ENCODE data around the gene MYH8. TPM values are rescaled to one million over a fixed set of nuclear protein-coding genes. Genes with fewer than 3 reads are reported as not detected.

MYH8 gene
- total and polyA plus RNA-seq, 2 of the 13 experiments (the other 11 are each of a cell fraction or from before 2014, with no cell fraction given) = not detected

GRCh38 chr17:10384175-10384574 lies 37.6 kb downstream of the MYH8 start (continued):
- TF ChIP-seq ZNF687 (CRISPR knock-in tag; IDR thresholded peaks at IDR 0.05) (no peak), MAZ (IDR thresholded peaks at IDR 0.05; ENCODE audit: borderline replicate concordance, low read depth, low read length) (no peak), MAZ (CRISPR knock-in tag; IDR thresholded peaks at IDR 0.05; ENCODE audit: low read depth) (no peak), MAX (IDR thresholded peaks at IDR 0.05) (no peak), ZSCAN9 (CRISPR knock-in tag; IDR thresholded peaks at IDR 0.05; ENCODE audit: borderline replicate concordance) (no peak), ZKSCAN5 (CRISPR knock-in tag; IDR thresholded peaks at IDR 0.05) (no peak), SIX1 (CRISPR knock-in tag; IDR thresholded peaks at IDR 0.05; ENCODE audit: borderline replicate concordance) (no peak)

- no peak overlapping the region for H3K4me2 ChIP-seq (ENCODE audit: low read depth, low read length)
- H2AFZ ChIP-seq (ENCODE audit: low read length) = no peak overlapping the region
- no peak for TF ChIP-seq ZNF331 (CRISPR knock-in tag; IDR thresholded peaks at IDR 0.05)
- 0 out of 2 replicates have a peak, but pooled peaks have one; percentile 25 for TF ChIP-seq ZNF629 (CRISPR knock-in tag; conservative IDR thresholded peaks at IDR 0.05)
- TF ChIP-seq TCF12 (IDR thresholded peaks at IDR 0.05) = no peak
- TF ChIP-seq TCF12 (CRISPR knock-in tag; IDR thresholded peaks at IDR 0.05) = no peak
- H3K36me3 ChIP-seq (replicated peaks in 1 of 2; ENCODE audit: control insufficient read depth in 1 of 2, insufficient read depth in 2 of 2, low read length in 2 of 2) = no peaks in the 10 kb centered on the region
- no peaks in the 10 kb centered on the region for H4K20me1 ChIP-seq (ENCODE audit: insufficient read depth, low read length)
- no peak for DNase-seq (ENCODE audit: low spot score)
- no peak overlapping the region for H3K9ac ChIP-seq (ENCODE audit: insufficient read depth, low read depth, low read length)
- intact Hi-C loops (cut with micrococcal nuclease; ENCODE audit: unreplicated experiment) (no loop called here), in situ Hi-C loops (cut with HindIII; ENCODE audit: extremely low pct_ligation_motif_present, low pct_unique_long_range_greater_than_20kb) (no loop called here)
- CTCF ChIA-PET (ENCODE audit: low intra/inter-chr PET ratio, low total read pairs) = no interaction called here
- H3K27ac ChIP-seq (ENCODE audit: extremely low read length, insufficient read depth, low read length) = no peak overlapping the region
- no peaks in the 10 kb centered on the region for H3K9me3 ChIP-seq (ENCODE audit: low read length)
- H3K27me3 ChIP-seq (ENCODE audit: control insufficient read depth in 1 of 2, insufficient read depth in 2 of 2, low read length in 2 of 2) = no peaks in the 10 kb centered on the region
- no peaks in the 10 kb centered on the region for H3K4me1 ChIP-seq (ENCODE audit: insufficient read depth, low read length)
- 62% methylated on average over 3 of the region's 3 CpGs for WGBS (ENCODE audit: low lambda C conversion rate)
- no peak for FAIRE-seq
- no TSS peak for BruUV-seq (replicated peaks)
- no peak for ATAC-seq
- POLR2A ChIA-PET = no interaction called here
- no peaks in the 10 kb centered on the region for H3K79me2 ChIP-seq (ENCODE audit: insufficient read depth, low read length)
- no peak overlapping the region for H3K4me3 ChIP-seq (replicated peaks in 1 of 3; ENCODE audit: insufficient read depth in 1 of 3, low read depth in 2 of 3, low read length in 3 of 3)
Observed at GRCh38 chr17:10380631-10381408, 40.9 kb downstream of the MYH8 start.

All from HepG2 (cell line).